DMS 273 (cell line): Measurements from ENCODE around the gene TFDP2.
"Not testable (repeated sequence)": the region's sequence is repeated elsewhere in the genome, so short reads cannot be mapped to it uniquely, and the experiment has no call there.

ENCODE experiments used
- DNase-seq: peaks from one replicate; lab custom pipeline; 2025; ENCODE audit not compliant: unreplicated experiment; lab: John Stamatoyannopoulos, UW

The TFDP2 gene

GRCh38 chr3:142022381-142022780 lies 127.0 kb downstream of the TFDP2 start:
- peak; percentile 72 for DNase-seq

- DNase-seq = no peak
These were observed 128.2 kb downstream of the TFDP2 start for GRCh38 chr3:142021127-142021526.

- no peak for DNase-seq
These were observed 129.5 kb downstream of the TFDP2 start for GRCh38 chr3:142019794-142020320.

GRCh38 chr3:142013993-142014392 lies 135.4 kb downstream of the TFDP2 start:
- DNase-seq = no peak

- no peak for DNase-seq
These were observed 135.9 kb downstream of the TFDP2 start for GRCh38 chr3:142013326-142013980.

- DNase-seq = no peak
These were observed 140.3 kb downstream of the TFDP2 start for GRCh38 chr3:142009029-142009428.

GRCh38 chr3:142007710-142008399 lies 141.5 kb downstream of the TFDP2 start:
- DNase-seq = no peak

GRCh38 chr3:142004957-142005356 lies 144.4 kb downstream of the TFDP2 start:
- DNase-seq = not testable (repeated sequence)

- DNase-seq = no peak
These were observed 145.3 kb downstream of the TFDP2 start for GRCh38 chr3:142004025-142004424.

- no peak for DNase-seq
These were observed 146.1 kb downstream of the TFDP2 start for GRCh38 chr3:142003291-142003690.

- DNase-seq = no peak
These were observed 148.9 kb downstream of the TFDP2 start for GRCh38 chr3:142000325-142000870.

GRCh38 chr3:141998669-141999290 lies 150.6 kb downstream of the TFDP2 start:
- peak; percentile 35 for DNase-seq

GRCh38 chr3:141996437-141996836 lies 152.9 kb downstream of the TFDP2 start:
- no peak for DNase-seq

GRCh38 chr3:141994856-141995255 lies 154.5 kb downstream of the TFDP2 start:
- DNase-seq = no peak

- no peak for DNase-seq
These were observed 156.8 kb downstream of the TFDP2 start for GRCh38 chr3:141992512-141992911.

GRCh38 chr3:141986548-141987107 lies 162.7 kb downstream of the TFDP2 start:
- DNase-seq = no peak

- DNase-seq = no peak
These were observed 168.3 kb downstream of the TFDP2 start for GRCh38 chr3:141981084-141981483.

- no peak for DNase-seq
These were observed 170.2 kb downstream of the TFDP2 start for GRCh38 chr3:141979050-141979671.

- DNase-seq = not testable (repeated sequence)
These were observed 174.6 kb downstream of the TFDP2 start for GRCh38 chr3:141974777-141975176.

- DNase-seq = no peak
These were observed 176.9 kb downstream of the TFDP2 start for GRCh38 chr3:141972399-141972798.

GRCh38 chr3:141971571-141971970 lies 177.8 kb downstream of the TFDP2 start:
- no peak for DNase-seq
